ENCODE measurements around the gene ZNF701.

DNA sequence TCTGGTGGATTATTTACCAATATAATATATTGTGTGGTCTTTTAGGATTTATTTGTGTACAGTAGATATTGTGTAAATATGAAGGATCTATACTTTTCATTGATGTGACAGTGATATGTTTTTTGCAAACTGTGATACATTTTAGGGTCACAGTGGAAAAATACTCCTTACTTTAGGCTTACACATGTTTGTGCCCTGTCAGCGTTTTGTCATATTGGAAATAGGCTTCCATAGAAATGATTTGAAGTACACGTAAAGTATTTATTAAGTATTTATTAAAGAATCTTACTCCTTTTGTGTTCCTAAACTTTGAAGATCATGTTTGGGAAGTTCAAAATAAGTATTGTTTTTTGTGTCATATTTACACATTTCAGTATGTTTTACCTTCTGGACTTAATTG, 37.6 kb upstream of the ZNF701 start:
- TF ChIP-seq, protein P1, sequence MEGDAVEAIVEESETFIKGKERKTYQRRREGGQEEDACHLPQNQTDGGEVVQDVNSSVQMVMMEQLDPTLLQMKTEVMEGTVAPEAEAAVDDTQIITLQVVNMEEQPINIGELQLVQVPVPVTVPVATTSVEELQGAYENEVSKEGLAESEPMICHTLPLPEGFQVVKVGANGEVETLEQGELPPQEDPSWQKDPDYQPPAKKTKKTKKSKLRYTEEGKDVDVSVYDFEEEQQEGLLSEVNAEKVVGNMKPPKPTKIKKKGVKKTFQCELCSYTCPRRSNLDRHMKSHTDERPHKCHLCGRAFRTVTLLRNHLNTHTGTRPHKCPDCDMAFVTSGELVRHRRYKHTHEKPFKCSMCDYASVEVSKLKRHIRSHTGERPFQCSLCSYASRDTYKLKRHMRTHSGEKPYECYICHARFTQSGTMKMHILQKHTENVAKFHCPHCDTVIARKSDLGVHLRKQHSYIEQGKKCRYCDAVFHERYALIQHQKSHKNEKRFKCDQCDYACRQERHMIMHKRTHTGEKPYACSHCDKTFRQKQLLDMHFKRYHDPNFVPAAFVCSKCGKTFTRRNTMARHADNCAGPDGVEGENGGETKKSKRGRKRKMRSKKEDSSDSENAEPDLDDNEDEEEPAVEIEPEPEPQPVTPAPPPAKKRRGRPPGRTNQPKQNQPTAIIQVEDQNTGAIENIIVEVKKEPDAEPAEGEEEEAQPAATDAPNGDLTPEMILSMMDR (IDR thresholded peaks at IDR 0.05; ENCODE audit: insufficient read depth, low read length), result no peak
- TF ChIP-seq GABPA (IDR thresholded peaks at IDR 0.05; ENCODE audit: low read depth) (no peak), POLR2AphosphoS5 (IDR thresholded peaks at IDR 0.05; ENCODE audit: low read depth) (no peak), SPI1 (IDR thresholded peaks at IDR 0.05; ENCODE audit: borderline replicate concordance, low read depth) (no peak)
